Measurements from ENCODE around the gene PIP4P1. TPM values are rescaled to one million over a fixed set of nuclear protein-coding genes. Genes with fewer than 3 reads are reported as not detected.

The PIP4P1 gene
- total and polyA plus RNA-seq, 10 of the 15 experiments (the other 5 are each of a cell fraction or from before 2014, with no cell fraction given): 19.1 to 47.4 (median 39.7) TPM

- TF ChIP-seq ATF7 (IDR thresholded peaks at IDR 0.05; ENCODE audit: low read depth) (no peak), USF2 (IDR thresholded peaks at IDR 0.05; ENCODE audit: borderline replicate concordance, low read depth, low read length) (no peak), CBX3 (IDR thresholded peaks at IDR 0.05; ENCODE audit: borderline replicate concordance, low read depth) (no peak), CHD1 (IDR thresholded peaks at IDR 0.05; ENCODE audit: low read depth, low read length) (no peak), ZNF24 (IDR thresholded peaks at IDR 0.05) (no peak), CREM (IDR thresholded peaks at IDR 0.05; ENCODE audit: low read depth) (0 out of 2 replicates have a peak, but pooled peaks have one; percentile 4), BCL3 (IDR thresholded peaks at IDR 0.05; ENCODE audit: borderline replicate concordance, insufficient read depth, low read depth, low read length, poor library complexity, severe bottlenecking) (no peak), BHLHE40 (IDR thresholded peaks at IDR 0.05; ENCODE audit: borderline replicate concordance in 1 of 2, low read depth in 2 of 2, low read length in 1 of 2) (no peak)
These were observed 5.6 kb downstream of the PIP4P1 start (continued) for GRCh38 chr14:20455355-20456300.
